ENCODE measurements around the gene SHTN1.

The SHTN1 gene

DNA sequence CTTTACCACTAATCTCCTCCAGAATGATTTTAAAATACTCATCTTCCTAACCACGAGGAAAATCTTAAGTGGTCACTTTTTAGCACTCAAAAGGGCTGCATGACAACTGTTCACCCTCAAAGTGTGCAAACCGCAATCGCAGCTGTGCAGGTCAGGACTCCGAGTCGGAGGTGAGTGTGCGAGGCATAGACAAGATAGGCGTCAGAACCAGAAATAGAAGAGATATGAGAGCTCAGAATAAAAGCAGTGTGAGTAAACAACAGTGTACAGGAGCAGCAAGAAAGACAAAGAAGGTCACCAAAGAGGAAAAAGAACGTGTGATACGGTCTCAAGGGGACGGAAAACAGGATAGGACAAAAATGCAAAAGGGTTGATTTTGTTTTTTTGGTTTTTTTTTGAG lies 173.2 kb downstream of the SHTN1 start:
- DNase-seq, result no peak
